SK-N-SH (cell line): ENCODE data around the gene EXTL2. TPM values are rescaled to one million over a fixed set of nuclear protein-coding genes. Genes with fewer than 3 reads are reported as not detected.

Source experiments
- CTCF ChIA-PET: fragments of 300-600, 350-600 bp; formaldehyde crosslinking; extraction: SDS; loops from one replicate; lab custom pipeline; 2021; lab: Yijun Ruan, JAX
- POLR2A ChIA-PET: fragments of 350-600 bp; sonication (Branson Sonifier 250); formaldehyde crosslinking; extraction: SDS; loops from one replicate; lab custom pipeline; 2020; ENCODE audit warnings: antibody characterized with exemption, inconsistent platforms; lab: Yijun Ruan, JAX
- DNase-seq: peaks from one replicate; pipeline ENCODE4 v3.0.0; 2012
- H2AFZ ChIP-seq: fragments of 200-600 bp; sonication (generic); 2 replicates; pipeline ENCODE4 v1.8.1; 2016; ENCODE audit warnings: antibody characterized with exemption, mild to moderate bottlenecking, low read depth
- H3F3A ChIP-seq: fragments of 200-600 bp; sonication (generic); replicated peaks from 2 replicates; pipeline ENCODE3; 2016; ENCODE audit warnings: antibody characterized with exemption, mild to moderate bottlenecking; ENCODE audit not compliant: insufficient read depth
- H3K27ac ChIP-seq, 2 experiments: fragments of 200-500 bp in 1 of 2; fragments of 200-600 bp in 1 of 2; sonication (Bioruptor generic) in 1 of 2; sonication (generic), shearing (Covaris generic) in 1 of 2; 2 replicates each; pipeline versions ENCODE4 v1.5.1 to v1.6.1; 2014 to 2016; ENCODE audit warnings: low read depth in 2 of 2, inconsistent platforms in 1 of 2, low read length in 1 of 2, mild to moderate bottlenecking in 1 of 2, mixed read lengths in 1 of 2
- H3K27me3 ChIP-seq: fragments of 200-600 bp; sonication (generic), shearing (Covaris generic); 2 replicates; pipeline ENCODE4 v1.6.1; 2016; ENCODE audit warnings: mixed run types; ENCODE audit not compliant: insufficient read depth
- H3K36me3 ChIP-seq, 2 experiments: fragments of 200-500 bp in 1 of 2; fragments of 200-600 bp in 1 of 2; sonication (Bioruptor generic) in 1 of 2; sonication (generic) in 1 of 2; replicated peaks in 1 of 2; 2 replicates each; pipeline versions ENCODE3 to v1.5.1; 2014 to 2016; ENCODE audit warnings: low read length in 1 of 2, mild to moderate bottlenecking in 1 of 2; ENCODE audit not compliant: insufficient read depth in 2 of 2, control insufficient read depth in 1 of 2
- H3K4me1 ChIP-seq, 2 experiments: fragments of 200-500 bp in 1 of 2; fragments of 200-600 bp in 1 of 2; sonication (Bioruptor generic) in 1 of 2; sonication (generic), shearing (Covaris generic) in 1 of 2; 2 replicates each; pipeline versions ENCODE4 v1.5.1 to v1.6.1; 2014 to 2016; ENCODE audit warnings: low read depth in 1 of 2, low read length in 1 of 2, mixed run types in 1 of 2; ENCODE audit not compliant: insufficient read depth in 2 of 2, control insufficient read depth in 1 of 2
- H3K4me2 ChIP-seq: fragments of 200-600 bp; sonication (generic), shearing (Covaris generic); 2 replicates; pipeline ENCODE4 v1.6.1; 2017; ENCODE audit warnings: mixed run types
- H3K4me3 ChIP-seq, 2 experiments: fragments of 200-500 bp in 1 of 2; fragments of 200-600 bp in 1 of 2; sonication (Bioruptor generic) in 1 of 2; sonication (generic), shearing (Covaris generic) in 1 of 2; 2 replicates each; pipeline versions ENCODE4 v1.5.1 to v1.8.1; 2014 to 2016; ENCODE audit warnings: low read depth in 2 of 2, inconsistent platforms in 1 of 2, low read length in 1 of 2, mild to moderate bottlenecking in 1 of 2, mixed read lengths in 1 of 2, moderate library complexity in 1 of 2
- H3K79me2 ChIP-seq: fragments of 200-600 bp; sonication (generic); 2 replicates; pipeline ENCODE4 v1.8.1; 2017; ENCODE audit warnings: mild to moderate bottlenecking; ENCODE audit not compliant: insufficient read depth
- H3K9ac ChIP-seq: fragments of 200-600 bp; sonication (generic); 2 replicates; pipeline ENCODE4 v1.6.1; 2017; ENCODE audit warnings: mixed run types
- H3K9me2 ChIP-seq: fragments of 200-600 bp; sonication (generic); 2 replicates; pipeline ENCODE4 v1.6.1; 2017; ENCODE audit warnings: mixed run types
- H3K9me3 ChIP-seq: fragments of 200-600 bp; sonication (generic); 2 replicates; pipeline ENCODE4 v1.6.1; 2017; ENCODE audit warnings: mixed run types, mild to moderate bottlenecking, moderate library complexity
- H4K20me1 ChIP-seq: fragments of 200-600 bp; sonication (generic); 2 replicates; pipeline ENCODE4 v1.6.1; 2017; ENCODE audit warnings: mild to moderate bottlenecking, mixed run types; ENCODE audit not compliant: insufficient read depth
- FOSL2 ChIP-seq: IDR thresholded peaks from 2 replicates; pipeline ENCODE4 v1.4.0; 2012; ENCODE audit warnings: low read depth, mild to moderate bottlenecking, moderate library complexity, borderline replicate concordance
- FOXJ3 ChIP-seq: sonication (generic); formaldehyde crosslinking; IDR thresholded peaks from 2 replicates; pipeline ENCODE4 v1.5.1; 2020; ENCODE audit warnings: mild to moderate bottlenecking, missing genetic modification reagents
- GATA2 ChIP-seq: sonication (generic); formaldehyde crosslinking; IDR thresholded peaks from 2 replicates; pipeline ENCODE4 v1.5.0; 2020; ENCODE audit warnings: mild to moderate bottlenecking, missing genetic modification reagents
- TCF12 ChIP-seq: IDR thresholded peaks from 2 replicates; pipeline ENCODE4 v1.4.0; 2012
- WGBS: methylation state at CpG from one replicate; pipeline ENCODE4 v1.1.6; 2017; ENCODE audit warnings: low lambda C conversion rate; 5-methylcytosine and 5-hydroxymethylcytosine counted together
- polyA plus RNA-seq, 3 experiments: library from polyadenylated mRNA; depleted of rRNA; stranded (reverse); fragments of >200 nt; gene quantifications; 2 replicates each; pipeline ENCODE4 v1.2.3, GENCODE V29; 2012
- TF ChIP-seq, protein P1 (sequence below): IDR thresholded peaks from 2 replicates; pipeline ENCODE4 v1.4.0; 2012; ENCODE audit warnings: low read depth, borderline replicate concordance
- TF ChIP-seq, protein P2 (sequence below): fragments of 150-350 bp; IDR thresholded peaks from 2 replicates; pipeline ENCODE4 v1.6.1; 2017; ENCODE audit warnings: antibody characterized with exemption, low read length, low read depth, borderline replicate concordance
- TF ChIP-seq, protein P3 (sequence below): IDR thresholded peaks from 2 replicates; pipeline ENCODE4 v1.4.0; 2012; ENCODE audit warnings: low read depth, borderline replicate concordance
- TF ChIP-seq, protein P4 (sequence below): fragments of 200-600 bp; sonication (generic); IDR thresholded peaks from 2 replicates; pipeline ENCODE4 v1.6.1; 2017; ENCODE audit warnings: antibody characterized with exemption, mild to moderate bottlenecking, moderate library complexity
- TF ChIP-seq, protein P5 (sequence below): IDR thresholded peaks from 2 replicates; pipeline ENCODE4; 2012

EXTL2 gene
- polyA plus RNA-seq, 1 of the 3 experiments (the other 2 are of a cell fraction) = 20.3 TPM

DNA sequence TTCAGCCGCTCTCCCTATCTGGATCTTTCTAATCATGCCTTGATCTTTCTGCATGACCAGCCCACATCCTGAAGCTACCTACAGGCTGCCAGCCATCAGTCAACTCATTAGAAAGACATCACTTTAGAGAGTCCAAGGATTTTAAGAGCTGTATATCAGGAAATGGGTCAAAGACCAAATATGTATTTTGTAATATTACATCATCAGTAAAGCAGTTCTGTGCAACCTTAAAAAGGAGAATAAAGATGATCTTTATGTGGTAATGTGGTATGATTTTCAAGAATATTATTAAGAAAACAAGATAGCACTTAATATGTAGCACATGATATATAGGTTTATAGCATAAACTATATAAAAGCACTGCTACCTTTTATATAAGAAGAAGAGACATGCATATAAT, 48.9 kb upstream of the EXTL2 start:
- TF ChIP-seq, protein P1, sequence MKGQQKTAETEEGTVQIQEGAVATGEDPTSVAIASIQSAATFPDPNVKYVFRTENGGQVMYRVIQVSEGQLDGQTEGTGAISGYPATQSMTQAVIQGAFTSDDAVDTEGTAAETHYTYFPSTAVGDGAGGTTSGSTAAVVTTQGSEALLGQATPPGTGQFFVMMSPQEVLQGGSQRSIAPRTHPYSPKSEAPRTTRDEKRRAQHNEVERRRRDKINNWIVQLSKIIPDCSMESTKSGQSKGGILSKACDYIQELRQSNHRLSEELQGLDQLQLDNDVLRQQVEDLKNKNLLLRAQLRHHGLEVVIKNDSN = no peak
- TF ChIP-seq, protein P2, sequence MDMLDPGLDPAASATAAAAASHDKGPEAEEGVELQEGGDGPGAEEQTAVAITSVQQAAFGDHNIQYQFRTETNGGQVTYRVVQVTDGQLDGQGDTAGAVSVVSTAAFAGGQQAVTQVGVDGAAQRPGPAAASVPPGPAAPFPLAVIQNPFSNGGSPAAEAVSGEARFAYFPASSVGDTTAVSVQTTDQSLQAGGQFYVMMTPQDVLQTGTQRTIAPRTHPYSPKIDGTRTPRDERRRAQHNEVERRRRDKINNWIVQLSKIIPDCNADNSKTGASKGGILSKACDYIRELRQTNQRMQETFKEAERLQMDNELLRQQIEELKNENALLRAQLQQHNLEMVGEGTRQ = no peak
- TF ChIP-seq, protein P3, sequence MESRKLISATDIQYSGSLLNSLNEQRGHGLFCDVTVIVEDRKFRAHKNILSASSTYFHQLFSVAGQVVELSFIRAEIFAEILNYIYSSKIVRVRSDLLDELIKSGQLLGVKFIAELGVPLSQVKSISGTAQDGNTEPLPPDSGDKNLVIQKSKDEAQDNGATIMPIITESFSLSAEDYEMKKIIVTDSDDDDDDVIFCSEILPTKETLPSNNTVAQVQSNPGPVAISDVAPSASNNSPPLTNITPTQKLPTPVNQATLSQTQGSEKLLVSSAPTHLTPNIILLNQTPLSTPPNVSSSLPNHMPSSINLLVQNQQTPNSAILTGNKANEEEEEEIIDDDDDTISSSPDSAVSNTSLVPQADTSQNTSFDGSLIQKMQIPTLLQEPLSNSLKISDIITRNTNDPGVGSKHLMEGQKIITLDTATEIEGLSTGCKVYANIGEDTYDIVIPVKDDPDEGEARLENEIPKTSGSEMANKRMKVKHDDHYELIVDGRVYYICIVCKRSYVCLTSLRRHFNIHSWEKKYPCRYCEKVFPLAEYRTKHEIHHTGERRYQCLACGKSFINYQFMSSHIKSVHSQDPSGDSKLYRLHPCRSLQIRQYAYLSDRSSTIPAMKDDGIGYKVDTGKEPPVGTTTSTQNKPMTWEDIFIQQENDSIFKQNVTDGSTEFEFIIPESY = no peak
- TF ChIP-seq, protein P4, sequence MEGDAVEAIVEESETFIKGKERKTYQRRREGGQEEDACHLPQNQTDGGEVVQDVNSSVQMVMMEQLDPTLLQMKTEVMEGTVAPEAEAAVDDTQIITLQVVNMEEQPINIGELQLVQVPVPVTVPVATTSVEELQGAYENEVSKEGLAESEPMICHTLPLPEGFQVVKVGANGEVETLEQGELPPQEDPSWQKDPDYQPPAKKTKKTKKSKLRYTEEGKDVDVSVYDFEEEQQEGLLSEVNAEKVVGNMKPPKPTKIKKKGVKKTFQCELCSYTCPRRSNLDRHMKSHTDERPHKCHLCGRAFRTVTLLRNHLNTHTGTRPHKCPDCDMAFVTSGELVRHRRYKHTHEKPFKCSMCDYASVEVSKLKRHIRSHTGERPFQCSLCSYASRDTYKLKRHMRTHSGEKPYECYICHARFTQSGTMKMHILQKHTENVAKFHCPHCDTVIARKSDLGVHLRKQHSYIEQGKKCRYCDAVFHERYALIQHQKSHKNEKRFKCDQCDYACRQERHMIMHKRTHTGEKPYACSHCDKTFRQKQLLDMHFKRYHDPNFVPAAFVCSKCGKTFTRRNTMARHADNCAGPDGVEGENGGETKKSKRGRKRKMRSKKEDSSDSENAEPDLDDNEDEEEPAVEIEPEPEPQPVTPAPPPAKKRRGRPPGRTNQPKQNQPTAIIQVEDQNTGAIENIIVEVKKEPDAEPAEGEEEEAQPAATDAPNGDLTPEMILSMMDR = no peak
- TF ChIP-seq, protein P5, sequence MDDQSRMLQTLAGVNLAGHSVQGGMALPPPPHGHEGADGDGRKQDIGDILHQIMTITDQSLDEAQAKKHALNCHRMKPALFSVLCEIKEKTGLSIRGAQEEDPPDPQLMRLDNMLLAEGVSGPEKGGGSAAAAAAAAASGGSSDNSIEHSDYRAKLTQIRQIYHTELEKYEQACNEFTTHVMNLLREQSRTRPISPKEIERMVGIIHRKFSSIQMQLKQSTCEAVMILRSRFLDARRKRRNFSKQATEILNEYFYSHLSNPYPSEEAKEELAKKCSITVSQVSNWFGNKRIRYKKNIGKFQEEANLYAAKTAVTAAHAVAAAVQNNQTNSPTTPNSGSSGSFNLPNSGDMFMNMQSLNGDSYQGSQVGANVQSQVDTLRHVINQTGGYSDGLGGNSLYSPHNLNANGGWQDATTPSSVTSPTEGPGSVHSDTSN = peak; percentile 9; the same call in 1 of the 2 replicates
- Histone ChIP-seq H3K4me1 (no peaks in the 10 kb centered on the region), H3K27me3 (no peaks in the 10 kb centered on the region), H3K27ac (no peak overlapping the region), H3K79me2 (peaks cover 37% of the 10 kb centered on the region), H3F3A (no peaks in the 10 kb centered on the region), H3K4me2 (no peak overlapping the region), H3K9me3 (no peaks in the 10 kb centered on the region), H2AFZ (no peak overlapping the region), H3K9ac (no peak overlapping the region), H3K4me3 (no peak overlapping the region), H3K36me3 (peaks cover 17 to 27% of the 10 kb centered on the region in 2 experiments), H4K20me1 (no peaks in the 10 kb centered on the region), H3K9me2 (no peaks in the 10 kb centered on the region)
- DNase-seq = no peak
- ChIA-PET CTCF (interaction anchor here (1.1 to 1.4 kb wide), 2 partner anchors 295 to 345 kb away, joined by 5 to 8 read pairs; no protein-coding TSS in a partner anchor), POLR2A (no interaction called here)
- 93% methylated on average over 1 of the region's 1 CpG for WGBS

DNA sequence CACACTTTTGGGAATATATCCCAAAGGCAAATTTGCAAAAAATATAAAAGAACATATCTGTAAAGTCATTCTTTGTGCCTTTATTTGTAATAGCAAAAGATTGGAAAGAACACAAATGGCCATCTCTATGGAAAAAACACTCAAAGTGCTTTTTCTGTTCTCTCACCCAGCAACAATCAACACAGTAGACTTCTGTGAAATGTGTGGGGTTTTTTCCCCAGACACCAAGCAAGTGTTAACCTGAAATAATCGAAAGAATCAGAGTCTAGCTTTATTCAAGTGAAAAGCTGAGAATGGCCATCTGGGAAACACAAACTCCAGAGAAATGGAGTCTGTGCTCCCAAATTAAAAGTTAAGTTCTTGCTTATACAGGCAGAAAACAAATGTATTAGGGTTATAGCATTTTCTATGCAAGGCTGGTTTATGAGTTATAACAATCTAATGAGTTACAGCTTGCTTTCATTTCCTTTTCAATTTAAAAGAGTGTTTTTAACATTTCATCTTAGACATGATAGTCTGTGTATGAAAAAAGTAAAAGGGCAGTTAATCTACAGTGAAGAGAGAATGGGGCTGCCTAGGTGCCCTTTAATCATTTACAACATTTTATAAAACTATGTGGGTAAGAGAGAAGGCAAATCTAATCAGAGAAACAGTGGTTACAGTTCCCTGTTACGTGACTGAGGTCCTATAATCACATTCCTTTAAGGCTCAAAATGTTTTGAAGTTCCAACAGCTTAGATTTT, 47.8 kb upstream of the EXTL2 start:
- Histone ChIP-seq H3F3A (no peaks in the 10 kb centered on the region), H4K20me1 (no peaks in the 10 kb centered on the region), H3K79me2 (peaks cover 31% of the 10 kb centered on the region), H3K9ac (no peak overlapping the region), H3K9me2 (no peaks in the 10 kb centered on the region), H3K4me1 (no peaks in the 10 kb centered on the region), H3K4me2 (no peak overlapping the region; the same call in 1 of the 2 replicates), H3K4me3 (no peak overlapping the region), H3K36me3 (peaks cover 27 to 37% of the 10 kb centered on the region in 2 experiments), H3K9me3 (no peaks in the 10 kb centered on the region), H3K27ac (no peak overlapping the region), H2AFZ (no peak overlapping the region), H3K27me3 (no peaks in the 10 kb centered on the region)
- WGBS = 73% methylated on average over 2 of the region's 2 CpGs
- ChIA-PET POLR2A (no interaction called here), CTCF (interaction anchor here (1.1 to 1.5 kb wide), 4 partner anchors 296 to 346 kb away, joined by 4 to 8 read pairs (median 6); no protein-coding TSS in a partner anchor)
- TF ChIP-seq TCF12 (no peak), FOXJ3 (CRISPR knock-in tag) (no peak), FOSL2 (no peak), GATA2 (CRISPR knock-in tag) (no peak)
- DNase-seq = no peak
